Sigmoid colon (tissue), 4 donors: ENCODE measurements around the gene SCN4B.

Source experiments
- POLR2A ChIP-seq, 2 donors: fragments of 450-650 bp; IDR thresholded peaks; one replicate each; pipeline ENCODE4 v1.6.1; 2016; ENCODE audit warnings: antibody characterized with exemption in 2 of 2, mild to moderate bottlenecking in 2 of 2, moderate library complexity in 2 of 2
- POLR2AphosphoS5 ChIP-seq, 4 donors: sonication (generic); formaldehyde crosslinking; IDR thresholded peaks; one replicate each; pipeline ENCODE4 v1.6.1; 2017; ENCODE audit warnings: antibody characterized with exemption in 4 of 4
- TF ChIP-seq, protein P1 (sequence below), 4 experiments: fragments of 450-650 bp in 3 of 4; fragments of 200-600 bp in 1 of 4; IDR thresholded peaks; one replicate each; pipeline ENCODE4 v1.5.1; 2016 to 2019; ENCODE audit warnings: antibody characterized with exemption in 4 of 4, mild to moderate bottlenecking in 3 of 4, moderate library complexity in 2 of 4

DNA sequence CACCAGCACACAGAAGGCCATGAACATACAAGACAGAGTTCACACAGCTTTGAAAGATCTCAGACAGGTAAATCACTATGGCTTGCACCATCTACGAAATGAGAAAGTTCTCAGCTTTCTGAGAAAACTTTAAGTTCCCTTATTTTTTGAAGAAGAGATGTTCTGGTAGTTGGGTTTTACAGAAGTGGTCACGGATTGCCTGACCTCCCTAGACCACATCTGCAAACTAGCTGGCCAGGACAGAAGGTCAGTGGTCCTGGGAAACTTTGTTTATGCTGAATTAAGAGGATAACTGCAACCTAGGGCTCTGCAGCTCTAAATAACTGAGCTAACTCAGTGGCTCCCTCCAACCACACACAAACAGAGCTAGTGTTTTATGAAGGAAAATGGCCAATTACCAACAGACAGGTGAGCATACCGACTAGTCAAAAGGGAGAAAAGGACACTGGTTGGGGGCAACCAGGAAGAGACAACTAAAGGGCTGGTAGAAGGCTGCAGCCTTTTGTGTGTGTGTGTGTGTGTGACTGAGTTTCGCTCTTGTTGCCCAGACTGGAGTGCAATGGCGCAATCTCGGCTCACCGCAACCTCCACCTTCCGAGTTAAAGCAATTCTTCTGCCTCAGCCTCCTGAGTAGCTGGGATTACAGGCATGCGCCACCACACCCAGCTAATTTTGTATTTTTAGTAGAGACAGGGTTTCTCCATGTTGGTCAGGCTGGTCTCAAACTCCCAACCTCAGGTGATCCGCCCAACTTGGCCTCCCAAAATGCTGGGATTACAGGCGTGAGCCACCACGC lies 32.4 kb upstream of the SCN4B start:
- TF ChIP-seq POLR2A (IDR thresholded peaks at IDR 0.05) (no peak), POLR2AphosphoS5 (IDR thresholded peaks at IDR 0.05) (no peak)
- TF ChIP-seq, protein P1, sequence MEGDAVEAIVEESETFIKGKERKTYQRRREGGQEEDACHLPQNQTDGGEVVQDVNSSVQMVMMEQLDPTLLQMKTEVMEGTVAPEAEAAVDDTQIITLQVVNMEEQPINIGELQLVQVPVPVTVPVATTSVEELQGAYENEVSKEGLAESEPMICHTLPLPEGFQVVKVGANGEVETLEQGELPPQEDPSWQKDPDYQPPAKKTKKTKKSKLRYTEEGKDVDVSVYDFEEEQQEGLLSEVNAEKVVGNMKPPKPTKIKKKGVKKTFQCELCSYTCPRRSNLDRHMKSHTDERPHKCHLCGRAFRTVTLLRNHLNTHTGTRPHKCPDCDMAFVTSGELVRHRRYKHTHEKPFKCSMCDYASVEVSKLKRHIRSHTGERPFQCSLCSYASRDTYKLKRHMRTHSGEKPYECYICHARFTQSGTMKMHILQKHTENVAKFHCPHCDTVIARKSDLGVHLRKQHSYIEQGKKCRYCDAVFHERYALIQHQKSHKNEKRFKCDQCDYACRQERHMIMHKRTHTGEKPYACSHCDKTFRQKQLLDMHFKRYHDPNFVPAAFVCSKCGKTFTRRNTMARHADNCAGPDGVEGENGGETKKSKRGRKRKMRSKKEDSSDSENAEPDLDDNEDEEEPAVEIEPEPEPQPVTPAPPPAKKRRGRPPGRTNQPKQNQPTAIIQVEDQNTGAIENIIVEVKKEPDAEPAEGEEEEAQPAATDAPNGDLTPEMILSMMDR (IDR thresholded peaks at IDR 0.05), result no peak
